Suppressor macrophage treated with lipopolysaccharide for 1 hour (primary cell): Measurements from ENCODE around the gene RAB7A.

Experiments used
- DNase-seq, 3 donors: peaks; one replicate each; pipeline ENCODE4 v3.0.0-alpha.2; 2020 to 2022

RAB7A gene

DNA sequence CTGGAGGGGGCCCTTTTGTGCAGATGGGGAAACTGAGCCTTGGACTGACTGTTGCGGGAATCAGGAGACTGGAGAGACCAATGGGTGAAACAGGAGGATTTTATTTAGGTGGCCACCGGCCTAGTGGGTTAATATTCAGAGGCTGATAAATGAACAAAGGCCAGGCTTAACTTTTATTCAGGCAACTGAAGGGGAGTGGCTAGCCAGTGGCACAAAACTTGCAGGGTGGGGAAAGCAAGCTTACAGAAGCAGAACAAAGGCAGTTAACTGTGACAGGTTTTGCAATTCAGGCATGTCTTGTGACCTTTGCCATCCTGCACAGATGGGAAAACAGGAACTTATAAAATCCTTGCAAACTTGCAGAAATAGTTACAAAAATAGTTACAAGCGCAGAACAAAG, 128.5 kb downstream of the RAB7A start:
- DNase-seq: peak; percentile 67 to 79 (median 76)

DNA sequence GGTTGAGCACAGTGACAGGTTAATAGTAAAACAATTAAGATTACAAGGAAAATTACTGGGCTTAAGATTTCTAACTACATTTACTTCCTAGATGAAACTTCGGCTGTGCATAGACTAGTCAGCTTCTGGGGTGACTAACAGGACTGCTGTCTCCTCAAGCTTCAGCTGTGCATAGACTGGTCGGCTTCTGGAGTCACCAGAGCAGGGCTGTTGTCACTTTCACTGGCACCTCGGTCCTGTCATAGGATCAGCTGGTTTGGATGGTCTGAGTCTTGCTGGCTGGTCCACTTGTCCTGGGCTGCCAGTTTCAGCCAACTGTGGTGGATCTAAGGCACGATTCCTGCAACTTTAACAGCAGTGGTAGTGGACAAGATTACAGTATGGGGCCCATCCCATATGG, 129.6 kb downstream of the RAB7A start:
- peak; percentile 64 to 74 (median 73) for DNase-seq

DNA sequence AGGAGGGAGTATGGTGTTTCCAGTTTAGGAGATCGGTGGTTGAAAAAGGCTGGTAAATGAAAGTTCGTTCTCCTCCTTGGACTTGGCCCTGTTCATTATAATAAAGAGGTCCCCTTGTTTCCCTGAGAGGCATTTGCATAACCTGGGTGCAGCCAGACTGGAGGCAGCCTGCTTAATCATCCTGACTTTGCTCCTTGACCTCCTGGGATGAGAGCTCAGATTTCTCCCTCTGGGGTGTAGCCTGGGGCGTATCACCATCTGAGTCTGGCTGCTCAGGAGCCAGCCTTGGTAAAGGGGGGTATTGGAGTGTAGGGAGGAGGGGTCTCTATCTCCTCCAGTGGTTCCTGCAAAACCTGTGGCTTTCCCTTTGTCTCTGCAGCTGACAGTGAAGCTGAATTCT, 132.2 kb downstream of the RAB7A start:
- DNase-seq: no peak

DNA sequence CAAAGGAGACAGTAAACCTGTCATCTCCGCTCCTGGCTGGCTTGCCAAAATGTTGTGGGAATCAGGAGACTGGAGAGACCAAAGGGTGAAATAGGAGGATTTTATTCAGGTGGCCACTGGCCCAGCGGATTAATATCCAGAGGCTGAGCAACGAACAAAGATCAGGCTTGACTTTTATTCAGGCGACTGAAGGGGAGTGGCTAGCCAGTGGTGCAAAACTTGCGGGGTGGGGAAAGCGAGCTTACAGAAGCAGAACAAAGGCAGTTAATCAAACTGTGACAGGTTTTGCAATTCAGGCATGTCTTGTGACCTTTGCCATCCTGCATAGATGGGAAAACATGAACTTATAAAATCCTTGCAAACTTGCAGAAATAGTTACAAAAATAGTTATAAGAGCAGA, 133.6 kb downstream of the RAB7A start:
- DNase-seq: peak in 1 of 3 donors; percentile 19

DNA sequence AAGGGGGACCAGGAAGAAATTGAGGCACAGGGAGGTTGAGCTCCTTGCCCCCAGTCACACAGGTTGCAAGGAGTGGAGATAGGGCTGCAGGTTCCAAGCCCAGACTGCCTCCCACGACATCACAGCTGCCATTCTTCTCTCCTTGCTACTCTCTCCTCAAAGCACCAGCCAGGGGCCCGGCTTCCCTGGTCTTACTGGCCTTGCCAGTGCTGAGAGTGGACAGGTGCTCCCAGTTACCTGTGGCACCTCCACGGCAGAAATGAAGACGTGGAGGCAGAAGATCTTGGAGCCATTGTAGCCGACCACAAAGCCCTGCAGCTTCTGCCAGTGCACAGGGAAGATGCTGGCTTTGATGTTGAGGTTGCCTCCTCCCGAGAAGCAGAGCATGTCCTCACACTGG, 135.5 kb downstream of the RAB7A start:
- DNase-seq: no peak

DNA sequence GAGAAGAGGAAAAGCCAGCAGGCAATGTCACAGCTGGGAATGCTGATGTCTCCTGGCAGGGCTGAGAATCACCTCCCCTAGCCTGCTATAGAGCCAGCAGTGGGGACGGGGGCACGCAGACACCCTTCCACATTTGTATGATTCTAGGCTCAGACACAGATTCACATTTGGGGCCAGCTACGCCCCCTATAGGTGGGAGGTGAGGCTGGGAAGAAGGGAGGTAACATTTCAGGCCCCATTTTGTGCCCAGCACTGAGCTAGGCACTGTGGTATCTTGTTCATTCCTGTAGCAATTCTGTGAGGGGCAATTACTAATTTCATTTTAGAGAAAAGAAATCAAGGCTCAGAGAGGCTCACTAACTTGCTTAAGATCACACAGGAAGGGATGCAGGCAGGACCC, 137.6 kb downstream of the RAB7A start:
- no peak for DNase-seq
